ENCODE measurements around the gene SLC35F1.

SLC35F1 gene

GRCh38 chr6:117992856-117993255 lies 85.8 kb downstream of the SLC35F1 start:
- no peak overlapping the region for H3K4me3 ChIP-seq (ENCODE audit: low read depth in 1 of 2, low read length in 2 of 2)
- DNase-seq (no peak), ATAC-seq (ENCODE audit: insufficient read depth, low read depth) (no peak)
- H3K4me2 ChIP-seq (ENCODE audit: insufficient read depth, low read length): no peak overlapping the region
- H3K27me3 ChIP-seq (ENCODE audit: insufficient read depth, low read length, poor library complexity): no peaks in the 10 kb centered on the region
- H3K9me3 ChIP-seq (ENCODE audit: insufficient read depth, low read length, severe bottlenecking): no peaks in the 10 kb centered on the region
- no peak for TF ChIP-seq CTCF (IDR thresholded peaks at IDR 0.05; ENCODE audit: borderline replicate concordance, extremely low read depth, low read length, poor library complexity, severe bottlenecking)
- no peak for TF ChIP-seq EZH2 (IDR thresholded peaks at IDR 0.05; ENCODE audit: borderline replicate concordance, low read depth, low read length, severe bottlenecking)
- H2AFZ ChIP-seq (ENCODE audit: low read depth, low read length): no peak overlapping the region
- no peaks in the 10 kb centered on the region for H3K79me2 ChIP-seq (ENCODE audit: insufficient read depth, low read length)
- H3K4me1 ChIP-seq (ENCODE audit: insufficient read depth, low read length): no peaks in the 10 kb centered on the region
- no peak overlapping the region for H3K27ac ChIP-seq (ENCODE audit: low read length)
- H3K9ac ChIP-seq (ENCODE audit: low read depth, low read length): no peak overlapping the region
- no peaks in the 10 kb centered on the region for H4K20me1 ChIP-seq (ENCODE audit: insufficient read depth, low read length)
- H3K36me3 ChIP-seq (ENCODE audit: insufficient read depth, low read length): no peaks in the 10 kb centered on the region

- Histone ChIP-seq H2AFZ (ENCODE audit: low read depth, low read length) (no peak overlapping the region), H3K27ac (ENCODE audit: low read length) (no peak overlapping the region), H3K9me3 (ENCODE audit: insufficient read depth, low read length, severe bottlenecking) (no peaks in the 10 kb centered on the region), H3K9ac (ENCODE audit: low read depth, low read length) (no peak overlapping the region), H3K4me3 (ENCODE audit: low read depth in 1 of 2, low read length in 2 of 2) (no peak overlapping the region), H3K36me3 (ENCODE audit: insufficient read depth, low read length) (no peaks in the 10 kb centered on the region), H3K79me2 (ENCODE audit: insufficient read depth, low read length) (no peaks in the 10 kb centered on the region), H3K4me1 (ENCODE audit: insufficient read depth, low read length) (no peaks in the 10 kb centered on the region), H3K4me2 (ENCODE audit: insufficient read depth, low read length) (no peak overlapping the region), H3K27me3 (ENCODE audit: insufficient read depth, low read length, poor library complexity) (no peaks in the 10 kb centered on the region), H4K20me1 (ENCODE audit: insufficient read depth, low read length) (no peaks in the 10 kb centered on the region)
- DNase-seq (no peak), ATAC-seq (ENCODE audit: insufficient read depth, low read depth) (no peak)
- no peak for TF ChIP-seq EZH2 (IDR thresholded peaks at IDR 0.05; ENCODE audit: borderline replicate concordance, low read depth, low read length, severe bottlenecking)
- TF ChIP-seq CTCF (IDR thresholded peaks at IDR 0.05; ENCODE audit: borderline replicate concordance, extremely low read depth, low read length, poor library complexity, severe bottlenecking): no peak
These were observed 105.9 kb downstream of the SLC35F1 start for GRCh38 chr6:118012944-118013343.

GRCh38 chr6:118016532-118016931 lies 109.5 kb downstream of the SLC35F1 start:
- Histone ChIP-seq H3K4me1 (ENCODE audit: insufficient read depth, low read length) (no peaks in the 10 kb centered on the region), H3K9me3 (ENCODE audit: insufficient read depth, low read length, severe bottlenecking) (no peaks in the 10 kb centered on the region), H3K79me2 (ENCODE audit: insufficient read depth, low read length) (no peaks in the 10 kb centered on the region), H2AFZ (ENCODE audit: low read depth, low read length) (no peak overlapping the region), H3K4me3 (ENCODE audit: low read depth in 1 of 2, low read length in 2 of 2) (no peak overlapping the region), H3K4me2 (ENCODE audit: insufficient read depth, low read length) (no peak overlapping the region), H3K27me3 (ENCODE audit: insufficient read depth, low read length, poor library complexity) (no peaks in the 10 kb centered on the region), H4K20me1 (ENCODE audit: insufficient read depth, low read length) (no peaks in the 10 kb centered on the region), H3K9ac (ENCODE audit: low read depth, low read length) (no peak overlapping the region), H3K27ac (ENCODE audit: low read length) (no peak overlapping the region), H3K36me3 (ENCODE audit: insufficient read depth, low read length) (no peaks in the 10 kb centered on the region)
- no peak for DNase-seq
- no peak for ATAC-seq (ENCODE audit: insufficient read depth, low read depth)
- TF ChIP-seq EZH2 (IDR thresholded peaks at IDR 0.05; ENCODE audit: borderline replicate concordance, low read depth, low read length, severe bottlenecking): no peak
- TF ChIP-seq CTCF (IDR thresholded peaks at IDR 0.05; ENCODE audit: borderline replicate concordance, extremely low read depth, low read length, poor library complexity, severe bottlenecking): no peak

GRCh38 chr6:118017301-118017848 lies 110.3 kb downstream of the SLC35F1 start:
- Histone ChIP-seq H3K36me3 (ENCODE audit: insufficient read depth, low read length) (no peaks in the 10 kb centered on the region), H3K4me2 (ENCODE audit: insufficient read depth, low read length) (no peak overlapping the region), H3K9me3 (ENCODE audit: insufficient read depth, low read length, severe bottlenecking) (no peaks in the 10 kb centered on the region), H3K27me3 (ENCODE audit: insufficient read depth, low read length, poor library complexity) (no peaks in the 10 kb centered on the region), H3K27ac (ENCODE audit: low read length) (no peak overlapping the region), H2AFZ (ENCODE audit: low read depth, low read length) (no peak overlapping the region), H3K4me1 (ENCODE audit: insufficient read depth, low read length) (no peaks in the 10 kb centered on the region), H3K9ac (ENCODE audit: low read depth, low read length) (no peak overlapping the region), H3K79me2 (ENCODE audit: insufficient read depth, low read length) (no peaks in the 10 kb centered on the region), H4K20me1 (ENCODE audit: insufficient read depth, low read length) (no peaks in the 10 kb centered on the region), H3K4me3 (ENCODE audit: low read depth in 1 of 2, low read length in 2 of 2) (no peak overlapping the region)
- TF ChIP-seq EZH2 (IDR thresholded peaks at IDR 0.05; ENCODE audit: borderline replicate concordance, low read depth, low read length, severe bottlenecking) (no peak), CTCF (IDR thresholded peaks at IDR 0.05; ENCODE audit: borderline replicate concordance, extremely low read depth, low read length, poor library complexity, severe bottlenecking) (no peak)
- DNase-seq (no peak), ATAC-seq (ENCODE audit: insufficient read depth, low read depth) (no peak)
